ENCODE measurements around the gene ADGRG4.

The ADGRG4 gene

DNA sequence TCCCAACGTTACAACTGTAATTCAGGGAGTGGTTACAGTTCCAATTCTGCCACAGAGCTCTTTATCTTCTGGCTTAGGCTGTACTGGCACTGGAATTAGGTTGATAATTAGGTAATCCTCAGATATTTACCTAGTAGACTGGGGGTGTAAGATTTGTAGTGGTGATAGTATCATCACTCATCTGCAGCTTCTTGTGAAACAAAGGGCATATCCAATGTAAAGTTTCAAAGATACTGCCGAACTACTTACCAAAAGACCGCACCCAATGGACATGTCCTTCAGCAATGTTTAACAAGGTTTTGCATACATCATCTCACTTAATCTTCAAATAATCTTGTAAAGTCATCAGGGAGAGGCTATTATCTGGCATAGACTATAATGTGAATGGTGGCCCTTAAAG lies 20.8 kb downstream of the ADGRG4 start:
- Histone ChIP-seq H3K9ac (ENCODE audit: low read depth, low read length) (no peak overlapping the region), H3K4me1 (ENCODE audit: insufficient read depth, low read length) (no peaks in the 10 kb centered on the region), H3K9me3 (ENCODE audit: control insufficient read depth, insufficient read depth, low read length) (no peaks in the 10 kb centered on the region), H3K36me3 (ENCODE audit: insufficient read depth, low read length) (no peaks in the 10 kb centered on the region)

DNA sequence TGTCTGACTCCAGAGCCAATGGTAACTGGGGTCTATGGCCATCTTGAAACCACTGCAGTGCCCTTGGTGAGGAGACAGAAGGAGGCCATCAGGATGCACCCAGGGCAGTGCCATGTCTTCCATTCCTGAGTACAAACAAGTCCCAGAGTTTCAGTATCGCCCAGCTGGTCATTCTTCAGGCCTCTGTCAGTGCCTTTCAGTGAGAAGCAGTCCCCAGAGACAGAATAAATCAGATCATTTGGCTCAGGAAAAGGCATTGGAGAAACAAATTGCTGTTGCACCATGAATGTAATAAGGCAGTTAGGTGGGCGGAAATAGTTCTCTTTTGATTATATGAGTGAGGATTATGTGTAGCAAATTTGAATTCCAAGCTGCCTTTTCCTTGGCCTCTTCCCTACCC lies 21.3 kb downstream of the ADGRG4 start:
- no peaks in the 10 kb centered on the region for H3K4me1 ChIP-seq (ENCODE audit: insufficient read depth, low read length)
- no peaks in the 10 kb centered on the region for H3K36me3 ChIP-seq (ENCODE audit: insufficient read depth, low read length)
- H3K9ac ChIP-seq (ENCODE audit: low read depth, low read length): no peak overlapping the region
- no peaks in the 10 kb centered on the region for H3K9me3 ChIP-seq (ENCODE audit: control insufficient read depth, insufficient read depth, low read length)

- Histone ChIP-seq H3K9me3 (ENCODE audit: control insufficient read depth, insufficient read depth, low read length) (no peaks in the 10 kb centered on the region), H3K36me3 (ENCODE audit: insufficient read depth, low read length) (no peaks in the 10 kb centered on the region), H3K9ac (ENCODE audit: low read depth, low read length) (no peak overlapping the region), H3K4me1 (ENCODE audit: insufficient read depth, low read length) (no peaks in the 10 kb centered on the region)
These were observed 24.6 kb downstream of the ADGRG4 start for GRCh38 chrX:136325377-136325776.

DNA sequence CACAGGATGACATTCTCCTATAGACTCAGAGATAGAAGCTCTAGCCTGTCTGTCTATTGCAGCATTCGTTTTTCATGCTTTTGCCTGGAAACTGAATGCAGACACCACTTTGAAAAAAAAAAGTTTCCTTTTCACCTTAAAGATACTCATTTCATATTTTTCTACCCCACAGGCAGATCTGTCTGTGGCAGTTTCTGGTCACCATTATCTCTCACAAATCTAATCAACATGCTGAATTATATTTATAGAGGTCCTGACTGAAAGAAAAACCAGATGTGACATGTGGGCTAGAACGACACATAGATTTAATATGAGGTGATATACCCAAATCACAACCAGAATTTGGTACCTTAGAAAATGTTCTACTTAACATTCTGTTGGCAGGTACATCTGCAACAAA lies 28.2 kb downstream of the ADGRG4 start:
- no peaks in the 10 kb centered on the region for H3K36me3 ChIP-seq (ENCODE audit: insufficient read depth, low read length)
- no peak overlapping the region for H3K9ac ChIP-seq (ENCODE audit: low read depth, low read length)
- H3K9me3 ChIP-seq (ENCODE audit: control insufficient read depth, insufficient read depth, low read length): no peaks in the 10 kb centered on the region
- no peaks in the 10 kb centered on the region for H3K4me1 ChIP-seq (ENCODE audit: insufficient read depth, low read length)

GRCh38 chrX:136336623-136337022 lies 35.9 kb downstream of the ADGRG4 start:
- Histone ChIP-seq H3K9me3 (ENCODE audit: control insufficient read depth, insufficient read depth, low read length) (no peaks in the 10 kb centered on the region), H3K9ac (ENCODE audit: low read depth, low read length) (no peak overlapping the region), H3K36me3 (ENCODE audit: insufficient read depth, low read length) (no peaks in the 10 kb centered on the region), H3K4me1 (ENCODE audit: insufficient read depth, low read length) (no peaks in the 10 kb centered on the region)

GRCh38 chrX:136339702-136340101 lies 38.9 kb downstream of the ADGRG4 start:
- no peaks in the 10 kb centered on the region for H3K36me3 ChIP-seq (ENCODE audit: insufficient read depth, low read length)
- no peaks in the 10 kb centered on the region for H3K9me3 ChIP-seq (ENCODE audit: control insufficient read depth, insufficient read depth, low read length)
- no peaks in the 10 kb centered on the region for H3K4me1 ChIP-seq (ENCODE audit: insufficient read depth, low read length)
- H3K9ac ChIP-seq (ENCODE audit: low read depth, low read length): no peak overlapping the region

DNA sequence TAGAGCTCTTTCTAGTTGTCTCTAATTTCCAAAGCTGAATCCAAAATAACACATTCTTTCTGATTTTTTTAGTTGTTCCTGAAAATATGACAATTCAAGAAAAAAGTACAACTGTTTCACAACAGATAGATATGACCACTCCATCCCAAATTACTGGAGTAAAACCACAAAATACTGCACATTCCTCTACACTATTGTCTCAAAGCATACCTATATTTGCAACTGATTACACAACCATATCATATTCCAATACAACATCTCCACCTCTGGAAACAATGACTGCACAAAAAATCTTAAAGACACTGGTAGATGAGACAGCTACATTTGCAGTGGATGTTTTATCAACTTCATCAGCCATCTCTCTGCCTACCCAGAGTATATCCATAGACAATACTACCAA lies 43.6 kb downstream of the ADGRG4 start:
- Histone ChIP-seq H3K9ac (ENCODE audit: low read depth, low read length) (no peak overlapping the region), H3K36me3 (ENCODE audit: insufficient read depth, low read length) (no peaks in the 10 kb centered on the region), H3K9me3 (ENCODE audit: control insufficient read depth, insufficient read depth, low read length) (no peaks in the 10 kb centered on the region), H3K4me1 (ENCODE audit: insufficient read depth, low read length) (no peaks in the 10 kb centered on the region)

DNA sequence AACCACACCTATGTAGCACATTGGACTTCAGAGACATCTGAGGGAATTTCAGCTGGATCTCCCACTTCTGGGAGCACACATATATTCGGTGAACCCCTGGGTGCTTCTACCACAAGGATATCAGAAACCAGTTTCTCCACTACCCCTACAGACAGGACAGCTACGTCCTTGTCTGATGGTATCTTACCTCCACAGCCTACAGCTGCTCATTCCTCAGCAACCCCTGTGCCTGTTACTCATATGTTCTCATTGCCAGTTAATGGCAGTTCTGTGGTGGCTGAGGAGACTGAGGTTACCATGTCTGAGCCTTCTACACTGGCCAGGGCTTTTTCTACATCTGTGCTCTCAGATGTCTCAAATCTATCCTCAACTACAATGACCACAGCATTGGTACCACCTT lies 45.7 kb downstream of the ADGRG4 start:
- H3K9ac ChIP-seq (ENCODE audit: low read depth, low read length): no peak overlapping the region
- H3K4me1 ChIP-seq (ENCODE audit: insufficient read depth, low read length): no peaks in the 10 kb centered on the region
- H3K36me3 ChIP-seq (ENCODE audit: insufficient read depth, low read length): no peaks in the 10 kb centered on the region
- H3K9me3 ChIP-seq (ENCODE audit: control insufficient read depth, insufficient read depth, low read length): no peaks in the 10 kb centered on the region

GRCh38 chrX:136347706-136348105 lies 46.9 kb downstream of the ADGRG4 start:
- Histone ChIP-seq H3K36me3 (ENCODE audit: insufficient read depth, low read length) (no peaks in the 10 kb centered on the region), H3K9me3 (ENCODE audit: control insufficient read depth, insufficient read depth, low read length) (no peaks in the 10 kb centered on the region), H3K4me1 (ENCODE audit: insufficient read depth, low read length) (no peaks in the 10 kb centered on the region), H3K9ac (ENCODE audit: low read depth, low read length) (no peak overlapping the region)

DNA sequence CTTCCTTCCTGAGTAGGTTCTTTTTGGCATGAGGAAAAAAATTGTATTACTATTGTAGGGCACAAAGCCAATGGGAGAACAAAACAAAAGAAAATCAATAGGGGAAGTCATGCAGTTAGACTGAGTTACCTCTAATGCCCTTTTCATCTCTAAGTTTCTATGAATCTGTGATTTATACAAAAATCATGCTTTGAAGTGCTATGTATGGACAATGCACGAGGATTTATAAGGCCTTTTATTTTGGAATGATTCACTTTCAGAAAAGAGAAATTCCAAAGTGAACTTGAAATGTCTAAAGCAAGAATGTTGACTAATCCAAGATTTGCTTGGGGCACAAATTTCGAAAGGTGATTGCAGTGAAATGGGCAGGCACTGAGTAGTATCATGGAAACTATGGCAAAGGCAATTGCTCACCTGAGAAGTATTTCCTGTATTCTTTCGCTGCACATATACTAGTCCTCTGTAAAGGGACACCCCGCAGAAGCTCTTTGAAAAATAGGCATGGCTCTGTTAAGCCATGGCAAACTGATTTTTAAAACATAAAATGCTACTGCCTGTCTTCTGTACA lies 52.8 kb downstream of the ADGRG4 start:
- H3K9me3 ChIP-seq (ENCODE audit: control insufficient read depth, insufficient read depth, low read length): no peaks in the 10 kb centered on the region
- H3K36me3 ChIP-seq (ENCODE audit: insufficient read depth, low read length): no peaks in the 10 kb centered on the region
- no peaks in the 10 kb centered on the region for H3K4me1 ChIP-seq (ENCODE audit: insufficient read depth, low read length)
- H3K9ac ChIP-seq (ENCODE audit: low read depth, low read length): no peak overlapping the region

DNA sequence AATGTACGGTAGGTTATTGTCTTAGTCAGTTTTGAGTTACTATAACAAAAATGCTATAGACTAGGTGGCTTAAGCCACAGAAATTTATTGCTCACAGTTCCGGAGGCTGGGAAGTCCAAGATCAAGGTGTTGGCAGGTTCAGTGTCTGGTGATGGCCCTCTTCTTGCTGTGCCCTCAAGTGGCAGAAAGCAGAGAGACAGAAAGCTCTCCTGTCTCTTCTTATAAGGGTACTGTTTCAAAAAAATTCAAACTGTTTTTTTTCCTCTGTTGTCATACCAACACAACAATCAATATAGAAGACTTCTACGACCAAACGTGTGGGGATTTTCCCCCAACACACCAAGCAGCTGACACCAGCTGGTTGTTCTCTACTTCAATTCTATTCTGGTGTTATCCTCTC lies 53.4 kb downstream of the ADGRG4 start:
- no peaks in the 10 kb centered on the region for H3K9me3 ChIP-seq (ENCODE audit: control insufficient read depth, insufficient read depth, low read length)
- no peaks in the 10 kb centered on the region for H3K36me3 ChIP-seq (ENCODE audit: insufficient read depth, low read length)
- no peaks in the 10 kb centered on the region for H3K4me1 ChIP-seq (ENCODE audit: insufficient read depth, low read length)
- H3K9ac ChIP-seq (ENCODE audit: low read depth, low read length): no peak overlapping the region

- no peak overlapping the region for H3K9ac ChIP-seq (ENCODE audit: low read depth, low read length)
- H3K9me3 ChIP-seq (ENCODE audit: control insufficient read depth, insufficient read depth, low read length): no peaks in the 10 kb centered on the region
- no peaks in the 10 kb centered on the region for H3K36me3 ChIP-seq (ENCODE audit: insufficient read depth, low read length)
- no peaks in the 10 kb centered on the region for H3K4me1 ChIP-seq (ENCODE audit: insufficient read depth, low read length)
These were observed 68.6 kb downstream of the ADGRG4 start for GRCh38 chrX:136369377-136369776.

DNA sequence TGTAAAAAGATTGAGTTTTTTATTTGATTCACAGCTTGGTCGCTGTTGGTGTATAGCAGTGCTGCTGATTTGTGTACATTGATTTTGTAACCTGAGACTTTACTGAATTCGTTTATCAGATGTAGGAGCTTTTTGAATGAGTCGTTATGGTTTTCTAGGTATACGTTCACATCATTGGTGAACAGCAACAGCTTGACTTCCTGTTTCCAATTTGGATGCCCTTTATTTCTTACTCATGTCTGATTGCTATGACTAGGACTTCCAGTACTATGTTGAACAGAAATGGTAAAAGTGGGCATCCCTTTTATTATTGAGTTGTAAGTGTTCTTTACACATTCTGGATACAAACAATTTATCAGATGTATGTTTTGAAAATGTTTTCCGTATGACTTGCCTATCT lies 76.0 kb downstream of the ADGRG4 start:
- Histone ChIP-seq H3K9ac (ENCODE audit: low read depth, low read length) (no peak overlapping the region), H3K4me1 (ENCODE audit: insufficient read depth, low read length) (no peaks in the 10 kb centered on the region), H3K36me3 (ENCODE audit: insufficient read depth, low read length) (no peaks in the 10 kb centered on the region), H3K9me3 (ENCODE audit: control insufficient read depth, insufficient read depth, low read length) (no peaks in the 10 kb centered on the region)

DNA sequence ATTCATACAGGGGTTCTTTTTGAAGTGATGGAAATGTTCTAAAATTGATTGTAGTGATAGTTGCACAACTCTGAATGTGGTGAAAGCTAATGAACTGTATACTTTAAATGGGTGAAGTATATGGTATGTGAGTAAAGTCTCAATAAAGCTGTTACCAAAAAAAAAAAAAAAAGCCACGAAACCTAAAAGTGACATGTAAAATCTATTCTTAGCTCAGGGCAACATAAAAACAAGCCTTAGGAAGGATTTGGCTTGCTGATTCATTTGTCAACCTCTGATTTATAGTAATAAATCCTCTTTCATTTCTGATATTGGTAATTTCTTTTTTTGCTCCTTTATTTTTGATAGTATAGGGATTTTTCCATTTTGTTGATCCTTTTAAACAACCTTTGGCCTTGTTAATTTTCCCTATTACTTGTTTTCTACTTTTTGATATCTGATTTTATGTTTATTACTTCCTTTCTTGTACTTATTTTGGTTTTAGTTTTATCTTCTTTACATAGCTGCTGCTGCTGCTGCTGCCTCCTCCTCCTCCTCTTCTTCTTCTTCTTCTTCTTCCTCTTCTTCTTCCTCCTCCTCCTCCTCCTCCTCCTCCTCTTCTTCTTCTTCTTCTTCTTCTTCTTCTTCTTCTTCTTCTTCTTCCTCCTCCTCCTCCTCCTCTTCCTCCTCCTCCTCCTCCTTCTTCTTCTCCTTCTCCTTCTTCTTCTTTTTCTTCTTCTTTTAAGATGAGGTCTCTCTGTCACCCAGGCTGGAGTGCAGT lies 79.4 kb downstream of the ADGRG4 start:
- Histone ChIP-seq H3K9ac (ENCODE audit: low read depth, low read length) (no peak overlapping the region), H3K36me3 (ENCODE audit: insufficient read depth, low read length) (no peaks in the 10 kb centered on the region), H3K4me1 (ENCODE audit: insufficient read depth, low read length) (no peaks in the 10 kb centered on the region), H3K9me3 (ENCODE audit: control insufficient read depth, insufficient read depth, low read length) (no peaks in the 10 kb centered on the region)

DNA sequence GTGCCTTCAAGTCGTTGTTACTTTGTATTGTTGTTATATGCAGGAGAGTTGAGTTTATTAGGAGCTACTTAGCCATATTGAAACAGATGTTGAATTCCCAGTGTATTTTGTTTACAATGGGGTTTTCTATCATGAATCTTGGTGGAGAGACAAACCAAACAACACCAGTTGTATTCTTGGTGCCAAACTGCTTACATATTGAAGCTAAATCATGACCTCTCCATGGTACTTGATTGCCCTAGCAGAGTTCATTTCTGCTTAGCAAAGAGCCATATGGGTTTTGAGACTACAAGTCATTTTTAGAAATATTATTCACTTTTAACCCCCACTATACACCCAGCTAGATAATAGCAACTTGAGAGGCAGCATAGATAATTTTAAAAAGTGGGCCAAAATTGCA lies 85.4 kb downstream of the ADGRG4 start:
- Histone ChIP-seq H3K36me3 (ENCODE audit: insufficient read depth, low read length) (no peaks in the 10 kb centered on the region), H3K4me1 (ENCODE audit: insufficient read depth, low read length) (no peaks in the 10 kb centered on the region), H3K9ac (ENCODE audit: low read depth, low read length) (no peak overlapping the region), H3K9me3 (ENCODE audit: control insufficient read depth, insufficient read depth, low read length) (no peaks in the 10 kb centered on the region)
